Kasumi-1 (cell line): ENCODE measurements around the gene ZBTB8OS.
"Not testable (repeated sequence)": the region's sequence is repeated elsewhere in the genome, so short reads cannot be mapped to it uniquely, and the experiment has no call there.

Experiments
- DNase-seq, 2 experiments: peaks; one replicate each; lab custom pipeline; 2025; lab: John Stamatoyannopoulos, UW

Gene ZBTB8OS

DNA sequence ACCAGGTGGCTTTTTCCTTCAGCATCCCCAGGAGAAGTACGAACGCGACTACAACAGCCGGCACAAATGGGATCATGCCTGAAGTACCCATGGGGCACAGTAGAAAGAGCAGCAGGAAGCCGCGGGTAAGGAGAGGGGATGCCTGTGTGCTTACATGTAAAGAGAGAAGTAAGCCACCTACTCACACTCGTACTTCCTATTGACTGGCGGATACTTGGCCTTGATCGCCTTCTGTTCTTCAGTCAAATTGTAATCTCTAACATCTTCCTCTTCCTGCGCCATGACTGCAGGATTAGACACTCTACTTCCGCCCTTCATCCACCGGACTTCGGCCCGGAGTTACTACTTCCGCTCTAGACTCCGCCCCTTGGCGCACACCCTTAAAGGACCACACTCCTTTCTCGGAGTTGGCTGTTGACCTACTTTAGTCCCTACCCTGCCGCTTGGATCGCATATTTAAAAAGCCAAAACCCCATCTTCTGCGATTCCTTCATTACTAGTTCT is at the start of gene ZBTB8OS:
TSS of gene ZBTB8OS (minus strand) at position 303 of the 504 bp plus-strand sequence. CDS start at position 282, 21 bp downstream.
- DNase-seq, result peak; percentile 98

- DNase-seq, result not testable (repeated sequence)
These were observed 46.6 kb upstream of the ZBTB8OS start for GRCh38 chr1:32696996-32697395.

- DNase-seq, result no peak
These were observed 45.7 kb upstream of the ZBTB8OS start for GRCh38 chr1:32696041-32696440.

GRCh38 chr1:32695098-32695904 is 45.0 kb upstream of the ZBTB8OS start:
- DNase-seq, result peak; percentile 69 to 71

DNA sequence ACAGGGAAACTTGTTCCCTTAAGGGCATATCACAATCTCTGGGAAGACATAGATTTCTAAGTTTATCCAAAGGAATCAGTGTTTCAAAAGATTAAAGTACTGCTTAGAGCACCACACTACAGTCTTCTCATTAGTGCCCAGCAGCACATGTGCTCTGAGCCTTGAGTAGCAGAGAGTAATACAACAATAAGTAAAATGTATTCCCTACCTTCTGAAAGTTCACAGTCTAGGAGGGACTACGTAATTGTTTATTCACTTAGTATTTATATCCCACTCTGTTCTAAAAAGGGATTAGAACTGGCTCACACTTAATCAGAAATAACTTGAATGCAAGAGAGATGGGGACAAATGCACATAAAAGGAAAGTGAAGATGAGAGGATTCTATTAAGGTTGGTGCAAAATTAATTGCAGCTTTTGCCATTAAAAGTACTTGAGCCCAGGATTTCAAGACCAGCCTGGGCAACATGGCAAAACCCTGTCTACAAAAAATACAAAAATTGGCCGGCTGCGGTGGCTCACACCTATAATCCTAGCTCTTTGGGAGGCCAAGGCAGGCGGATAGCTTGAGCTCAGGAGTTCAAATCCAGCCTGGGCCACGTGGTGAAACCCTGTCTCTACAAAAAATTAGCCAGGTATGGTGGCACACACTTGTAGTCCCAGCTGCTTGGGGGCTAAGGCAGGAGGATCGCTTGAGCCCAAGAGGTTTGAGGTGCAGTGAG is 43.3 kb upstream of the ZBTB8OS start:
- DNase-seq, result no peak

GRCh38 chr1:32686387-32686786 is 36.0 kb upstream of the ZBTB8OS start:
- no peak for DNase-seq

- no peak for DNase-seq
These were observed 35.1 kb upstream of the ZBTB8OS start for GRCh38 chr1:32685498-32685897.

DNA sequence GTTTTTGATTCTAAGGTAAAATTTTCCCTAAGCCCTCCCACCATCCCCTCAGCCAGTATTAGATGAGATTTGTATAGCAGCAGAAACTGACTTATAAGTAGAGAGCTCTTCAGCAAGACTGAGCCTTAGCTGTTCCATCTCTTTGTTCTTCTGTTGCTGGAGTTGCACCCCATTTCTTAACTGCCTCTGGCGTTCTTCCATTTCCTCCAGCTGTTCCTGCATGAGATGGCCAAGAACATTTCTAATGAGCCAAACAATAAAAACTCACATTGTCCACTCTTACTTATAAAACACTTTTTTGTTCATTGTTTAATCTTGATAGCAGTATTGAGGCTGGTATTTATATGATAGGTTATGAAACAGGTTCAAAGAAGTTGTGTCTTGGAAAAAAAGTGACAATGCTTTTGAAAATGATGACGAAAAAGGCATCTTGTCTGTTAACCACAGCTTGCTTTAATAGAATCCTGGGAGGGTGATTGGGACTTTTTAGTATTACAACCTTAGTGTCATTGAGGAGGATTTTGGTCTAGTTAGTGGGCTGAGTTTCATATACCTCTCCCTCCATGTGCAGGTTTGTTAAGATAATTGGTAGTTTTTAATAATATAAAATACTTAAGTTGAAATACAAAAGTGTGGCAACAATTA is 33.9 kb upstream of the ZBTB8OS start:
- no peak for DNase-seq

DNA sequence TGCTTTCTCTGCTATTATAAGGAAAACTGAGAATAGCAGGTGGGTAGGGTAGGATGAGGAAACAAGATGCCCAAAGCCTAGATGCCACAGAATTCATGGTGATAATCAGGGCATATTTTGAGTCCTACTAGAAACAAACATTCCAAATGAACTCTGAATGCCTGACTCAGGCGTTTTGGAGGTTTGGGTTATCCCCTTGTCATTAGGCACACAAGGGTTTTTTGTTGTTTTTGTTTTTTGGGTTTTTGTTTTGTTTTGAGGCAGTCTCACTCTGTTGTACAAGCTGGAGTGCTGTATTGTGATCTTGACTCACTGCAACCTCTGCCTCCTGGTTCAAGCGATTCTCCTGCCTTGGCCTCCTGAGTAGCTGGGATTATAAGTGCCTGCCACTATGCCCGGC is 33.0 kb upstream of the ZBTB8OS start:
- DNase-seq, result no peak

- DNase-seq, result no peak
These were observed 31.6 kb upstream of the ZBTB8OS start for GRCh38 chr1:32681999-32682398.

DNA sequence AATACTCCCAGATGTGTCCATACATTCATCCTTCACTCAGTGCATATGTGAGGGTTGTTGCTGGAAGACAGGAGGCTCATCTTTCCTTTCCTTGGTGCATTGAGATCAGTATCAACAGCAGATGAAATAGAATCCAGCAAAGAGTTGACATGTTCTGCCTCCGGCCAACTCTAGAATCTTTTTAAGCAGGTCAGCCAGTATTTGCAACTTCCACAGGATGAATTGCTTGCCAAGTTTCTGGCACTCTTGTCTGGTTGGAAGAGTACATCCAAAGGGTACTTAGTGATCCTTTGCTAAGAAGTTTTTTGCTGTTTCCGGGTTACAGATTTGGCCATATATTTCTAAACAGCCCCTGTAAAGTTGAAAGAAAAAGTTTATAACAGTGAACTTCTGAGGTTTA is 31.2 kb upstream of the ZBTB8OS start:
- DNase-seq, result no peak

GRCh38 chr1:32680642-32681041 is 30.3 kb upstream of the ZBTB8OS start:
- no peak for DNase-seq

GRCh38 chr1:32679993-32680392 is 29.6 kb upstream of the ZBTB8OS start:
- DNase-seq, result not testable (repeated sequence)

GRCh38 chr1:32676945-32677344 is 26.6 kb upstream of the ZBTB8OS start:
- DNase-seq, result no peak

- not testable (repeated sequence) for DNase-seq
These were observed 18.4 kb upstream of the ZBTB8OS start for GRCh38 chr1:32668716-32669115.

DNA sequence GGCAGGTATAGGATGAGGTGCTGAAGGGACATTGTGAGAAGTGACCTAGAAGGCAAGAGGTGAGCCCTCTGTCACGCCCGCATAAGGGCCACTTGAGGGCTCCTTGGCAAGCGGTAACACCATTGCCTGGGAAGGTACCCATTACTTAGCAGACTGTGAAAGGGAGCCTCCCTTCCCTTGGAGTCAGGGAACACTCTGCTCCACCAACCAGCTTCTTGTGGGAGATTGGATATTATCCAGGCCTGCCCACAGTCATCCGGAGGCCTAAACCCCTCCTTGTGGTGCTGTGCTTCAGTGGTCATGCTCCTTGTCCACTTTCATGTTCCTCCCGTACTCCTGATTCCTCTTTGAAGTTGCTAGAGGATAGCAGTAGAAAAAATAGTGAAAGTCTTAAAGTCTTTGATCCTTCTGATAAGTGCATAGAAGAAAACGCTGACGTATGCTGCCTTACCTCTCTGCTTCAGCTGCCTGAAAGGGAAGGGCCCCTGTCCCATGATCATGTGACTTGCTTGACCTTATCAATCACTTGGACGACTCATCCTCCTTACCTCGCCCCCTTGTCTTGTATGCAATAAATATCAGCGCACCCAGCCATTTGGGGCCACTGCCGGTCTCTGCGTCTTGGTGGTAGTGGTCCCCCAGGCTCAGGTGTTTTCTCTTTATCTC is 16.7 kb upstream of the ZBTB8OS start:
- no peak for DNase-seq

DNA sequence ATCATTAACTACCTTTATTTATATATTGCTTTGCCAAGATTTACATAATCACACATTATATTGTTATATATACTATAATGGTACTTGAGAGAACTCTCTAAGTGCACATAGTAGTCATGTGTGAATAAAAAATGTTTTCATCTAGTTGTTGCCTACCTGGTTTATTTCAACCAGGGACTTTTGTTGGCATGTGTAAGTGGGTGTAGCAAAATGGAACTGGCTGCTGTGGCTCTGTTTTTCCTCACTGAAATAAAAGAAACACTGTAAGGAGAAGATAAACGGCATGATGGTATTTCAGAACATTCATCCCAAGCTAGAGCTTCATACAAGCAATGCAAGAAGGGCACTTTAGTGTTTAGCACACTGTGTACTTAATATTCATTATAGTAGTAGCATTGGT is 15.6 kb upstream of the ZBTB8OS start:
- DNase-seq, result no peak

- DNase-seq, result no peak
These were observed 9.2 kb upstream of the ZBTB8OS start for GRCh38 chr1:32659581-32659980.

- no peak for DNase-seq
These were observed 2.1 kb upstream of the ZBTB8OS start for GRCh38 chr1:32652244-32652962.

- peak in 1 of 2 experiments; percentile 52 for DNase-seq
These were observed 1.2 kb upstream of the ZBTB8OS start for GRCh38 chr1:32651461-32652073.
